H1 (cell line): ENCODE results near the gene ADPGK. TPM values are rescaled to one million over a fixed set of nuclear protein-coding genes. Genes with fewer than 3 reads are reported as not detected.

Experiments
- CTCF ChIA-PET: fragments of 300-600 bp; sonication (Branson Sonifier 250); formaldehyde crosslinking; loops from one replicate; lab custom pipeline; 2021; ENCODE audit not compliant: partially characterized antibody; lab: Charles Lee
- POLR2A ChIA-PET: fragments of 300-600 bp; sonication (Branson Sonifier 250); formaldehyde crosslinking; loops from one replicate; lab custom pipeline; 2021; ENCODE audit warnings: inconsistent platforms; ENCODE audit not compliant: partially characterized antibody; lab: Charles Lee
- DNase-seq, 2 experiments: peaks; one replicate each; pipeline versions ENCODE4 v3.0.0 to v3.0.0-alpha.2; 2010 to 2022; ENCODE audit warnings: low spot score in 2 of 2, low read depth in 1 of 2, mixed read lengths in 1 of 2
- FAIRE-seq: peaks from 2 replicates; lab custom pipeline; 2011; peaks lifted over from hg19 to GRCh38; lab: Jason Lieb, UNC
- H2AFZ ChIP-seq: 2 replicates; pipeline ENCODE4 v1.8.1; 2012; ENCODE audit warnings: low read length, inconsistent platforms
- H2AK5ac ChIP-seq: 2 replicates; pipeline ENCODE4 v1.6.1; 2013; ENCODE audit warnings: low read depth, low read length
- H2BK120ac ChIP-seq: replicated peaks from 2 replicates; pipeline ENCODE3; 2013; ENCODE audit warnings: low read depth, low read length, inconsistent platforms
- H2BK12ac ChIP-seq: 2 replicates; pipeline ENCODE4 v1.6.1; 2013; ENCODE audit warnings: low read depth, low read length
- H2BK15ac ChIP-seq: 2 replicates; pipeline ENCODE4 v1.6.1; 2013; ENCODE audit warnings: low read length
- H2BK20ac ChIP-seq: 2 replicates; pipeline ENCODE4 v1.6.1; 2013; ENCODE audit warnings: low read length
- H2BK5ac ChIP-seq: 2 replicates; pipeline ENCODE4 v1.6.1; 2013; ENCODE audit warnings: low read depth, low read length
- H3K14ac ChIP-seq: 2 replicates; pipeline ENCODE4 v1.6.1; 2013; ENCODE audit warnings: inconsistent platforms; ENCODE audit not compliant: insufficient read length
- H3K18ac ChIP-seq: 2 replicates; pipeline ENCODE4 v1.6.1; 2013; ENCODE audit warnings: low read length; ENCODE audit errors: extremely low read depth
- H3K23ac ChIP-seq: 2 replicates; pipeline ENCODE4 v1.6.1; 2013; ENCODE audit warnings: inconsistent platforms; ENCODE audit not compliant: insufficient read length
- H3K23me2 ChIP-seq: 2 replicates; pipeline ENCODE4 v1.6.1; 2013; ENCODE audit warnings: low read depth, low read length
- H3K27ac ChIP-seq: 2 replicates; pipeline ENCODE4 v1.6.1; 2011; ENCODE audit warnings: low read depth, low read length, inconsistent platforms
- H3K27me3 ChIP-seq, 4 experiments: replicated peaks in 1 of 4; 1 replicate in 1 of 4; 2 replicates in 3 of 4; pipeline versions ENCODE4 v1.6.1 to v1.8.1; 2011 to 2013; ENCODE audit warnings: low read length in 3 of 4, mild to moderate bottlenecking in 3 of 4, inconsistent platforms in 2 of 4, mixed read lengths in 2 of 4, moderate library complexity in 1 of 4; ENCODE audit not compliant: control insufficient read depth in 3 of 4, insufficient read depth in 3 of 4; ENCODE audit errors: extremely low read depth in 1 of 4
- H3K36me3 ChIP-seq, 4 experiments: 2 replicates each; pipeline versions ENCODE4 v1.6.1 to v1.8.1; 2011 to 2013; ENCODE audit warnings: mild to moderate bottlenecking in 4 of 4, low read length in 3 of 4, moderate library complexity in 2 of 4, control low read depth in 1 of 4, inconsistent platforms in 1 of 4; ENCODE audit not compliant: insufficient read depth in 4 of 4, control insufficient read depth in 2 of 4
- H3K4ac ChIP-seq: replicated peaks from 2 replicates; pipeline ENCODE3; 2013; ENCODE audit warnings: low read length, low read depth, mixed read lengths, inconsistent platforms; ENCODE audit not compliant: insufficient read length
- H3K4me1 ChIP-seq, 4 experiments: replicated peaks in 1 of 4; 1 replicate in 1 of 4; 2 replicates in 3 of 4; pipeline versions ENCODE4 v1.6.1 to v1.8.1; 2011 to 2013; ENCODE audit warnings: low read length in 3 of 4, inconsistent platforms in 2 of 4, mixed read lengths in 1 of 4; ENCODE audit not compliant: insufficient read depth in 4 of 4, control insufficient read depth in 3 of 4
- H3K4me2 ChIP-seq, 2 experiments: 2 replicates each; pipeline versions ENCODE4 v1.6.1 to v1.8.1; 2011 to 2013; ENCODE audit warnings: low read depth in 2 of 2, low read length in 2 of 2, control low read depth in 1 of 2, inconsistent platforms in 1 of 2, mild to moderate bottlenecking in 1 of 2; ENCODE audit not compliant: insufficient read depth in 1 of 2
- H3K4me3 ChIP-seq, 4 experiments: fragments of 200-600, 300-600 bp in 1 of 4; sonication (generic), shearing (Covaris generic), sonication (Bioruptor Twin) in 1 of 4; 2 replicates each; pipeline versions ENCODE4 v1.5.1 to v1.8.1; 2011 to 2016; ENCODE audit warnings: low read length in 4 of 4, low read depth in 3 of 4, control low read depth in 2 of 4, inconsistent platforms in 2 of 4, mild to moderate bottlenecking in 2 of 4, mixed read lengths in 1 of 4, moderate library complexity in 1 of 4; ENCODE audit not compliant: insufficient read depth in 2 of 4; ENCODE audit errors: extremely low read depth in 1 of 4
- H3K56ac ChIP-seq: replicated peaks from 2 replicates; pipeline ENCODE3; 2013; ENCODE audit warnings: low read depth, mild to moderate bottlenecking, mixed read lengths, low read length, inconsistent platforms; ENCODE audit not compliant: insufficient read length
- H3K79me1 ChIP-seq: 2 replicates; pipeline ENCODE4 v1.6.1; 2013; ENCODE audit warnings: low read depth, low read length, control low read depth
- H3K79me2 ChIP-seq, 2 experiments: 2 replicates each; pipeline versions ENCODE4 v1.6.1 to v1.8.1; 2012 to 2013; ENCODE audit warnings: low read length in 2 of 2, mild to moderate bottlenecking in 2 of 2, inconsistent platforms in 1 of 2; ENCODE audit not compliant: insufficient read depth in 2 of 2, control insufficient read depth in 1 of 2
- H3K9ac ChIP-seq, 4 experiments: replicated peaks in 1 of 4; 1 replicate in 1 of 4; 2 replicates in 3 of 4; pipeline versions ENCODE4 v1.6.1 to v1.8.1; 2011 to 2013; ENCODE audit warnings: low read depth in 3 of 4, low read length in 3 of 4, control low read depth in 2 of 4, mild to moderate bottlenecking in 2 of 4, moderate library complexity in 2 of 4, inconsistent platforms in 1 of 4; ENCODE audit errors: extremely low read depth in 1 of 4
- H3K9me3 ChIP-seq, 2 experiments: 2 replicates each; pipeline versions ENCODE4 v1.6.1 to v1.8.1; 2012 to 2013; ENCODE audit warnings: mild to moderate bottlenecking in 2 of 2, moderate library complexity in 2 of 2, control low read depth in 1 of 2, inconsistent platforms in 1 of 2, low read depth in 1 of 2, low read length in 1 of 2, mixed read lengths in 1 of 2; ENCODE audit not compliant: insufficient read depth in 2 of 2
- H4K20me1 ChIP-seq, 2 experiments: replicated peaks in 1 of 2; 2 replicates each; pipeline versions ENCODE3 to v1.8.1; 2011 to 2013; ENCODE audit warnings: inconsistent platforms in 2 of 2, low read length in 2 of 2, mild to moderate bottlenecking in 1 of 2; ENCODE audit not compliant: insufficient read depth in 2 of 2, control insufficient read depth in 1 of 2
- H4K5ac ChIP-seq: 2 replicates; pipeline ENCODE4 v1.6.1; 2013; ENCODE audit warnings: low read length, low read depth, mixed read lengths, inconsistent platforms; ENCODE audit not compliant: insufficient read length
- H4K8ac ChIP-seq: 2 replicates; pipeline ENCODE4 v1.8.0; 2013; ENCODE audit warnings: mild to moderate bottlenecking, moderate library complexity, low read length, inconsistent platforms; ENCODE audit not compliant: insufficient read depth; ENCODE audit errors: extremely low read depth
- H4K91ac ChIP-seq: replicated peaks from 2 replicates; pipeline ENCODE3; 2013; ENCODE audit warnings: low read length, mixed read lengths, inconsistent platforms; ENCODE audit not compliant: insufficient read length
- EZH2 ChIP-seq: fragments of 200-600 bp; sonication (generic); IDR thresholded peaks from 2 replicates; pipeline ENCODE4 v1.7.1; 2012; ENCODE audit warnings: low read depth, mild to moderate bottlenecking, moderate library complexity, low read length, inconsistent platforms; ENCODE audit not compliant: severe bottlenecking
- WGBS, 2 experiments: shearing (Covaris generic) in 1 of 2; methylation state at CpG; one replicate each; pipeline versions ENCODE4 v1.1.6 to v1.1.7; 2013 to 2015; ENCODE audit warnings: low lambda C conversion rate in 2 of 2, mixed read lengths in 2 of 2, inconsistent platforms in 1 of 2, low coverage in 1 of 2, missing lambda C conversion rate in 1 of 2; ENCODE audit not compliant: insufficient replicate concordance in 2 of 2, insufficient coverage in 1 of 2, insufficient read length in 1 of 2; ENCODE audit errors: extremely low coverage in 1 of 2, missing lambda C conversion rate in 1 of 2; 5-methylcytosine and 5-hydroxymethylcytosine counted together
- polyA plus RNA-seq, 7 experiments: library from polyadenylated mRNA; depleted of rRNA in 3 of 7; stranded (reverse) in 5 of 7; unstranded in 2 of 7; fragments of >200 nt in 5 of 7; fragments of 200-250 nt in 2 of 7; gene quantifications; 1 replicate in 5 of 7; 2 replicates in 1 of 7; 4 replicates in 1 of 7; pipeline versions ENCODE4 v1.2.1 to v1.2.3, GENCODE V29; 2011 to 2013; ENCODE audit warnings: missing spikeins in 2 of 7, mixed read lengths in 2 of 7
- total RNA-seq: library from RNA; stranded (reverse); fragmentation: NEBNext Ultra II Directional; extraction: Animal tissue kit (Norgen Biotek cat#: 25700); gene quantifications from 2 replicates; pipeline ENCODE4 v1.2.1, GENCODE V29; 2021

ADPGK gene
- total and polyA plus RNA-seq, 2 of the 8 experiments (the other 6 are each of a cell fraction or from before 2014, with no cell fraction given): 32.2 to 38.2 TPM

- H3K79me2 ChIP-seq: no peaks in the 10 kb centered on the region
- H3K9me3 ChIP-seq: no peaks in the 10 kb centered on the region; a peak in 1 of 4 replicates
- H3K4me2 ChIP-seq: no peak overlapping the region
- no peaks in the 10 kb centered on the region for H3K23me2 ChIP-seq
- H3K27me3 ChIP-seq: no peaks in the 10 kb centered on the region
- no peak overlapping the region for H2BK5ac ChIP-seq
- H2BK12ac ChIP-seq: no peak overlapping the region
- H3K18ac ChIP-seq: no peak overlapping the region
- no peak overlapping the region for H4K5ac ChIP-seq
- no peak overlapping the region for H3K4ac ChIP-seq
- H4K91ac ChIP-seq: no peak overlapping the region
- no peak for DNase-seq
- no peaks in the 10 kb centered on the region for H3K4me1 ChIP-seq
- H4K8ac ChIP-seq: no peak overlapping the region
- H3K4me3 ChIP-seq: no peak overlapping the region
- H3K9ac ChIP-seq: no peak overlapping the region
- POLR2A ChIA-PET: no interaction called here
- peaks cover 0 to 42% (median 19%) of the 10 kb centered on the region in 4 experiments; a peak in 4 of 8 replicates for H3K36me3 ChIP-seq
- no peak overlapping the region for H2BK120ac ChIP-seq
- H2AFZ ChIP-seq: no peak overlapping the region
- no peak overlapping the region for H3K14ac ChIP-seq
- H3K56ac ChIP-seq: no peak overlapping the region
- H3K27ac ChIP-seq: no peak overlapping the region
- no peak overlapping the region for H2BK15ac ChIP-seq
- FAIRE-seq: no peak
- H2BK20ac ChIP-seq: no peak overlapping the region
- no peaks in the 10 kb centered on the region for H4K20me1 ChIP-seq
- H3K79me1 ChIP-seq: no peaks in the 10 kb centered on the region
- no peak overlapping the region for H2AK5ac ChIP-seq
- CTCF ChIA-PET: interaction anchor here (1.2 kb wide), 1 partner anchor 31 kb away, joined by 3 read pairs; no protein-coding TSS in a partner anchor
- WGBS, 2 experiments: 98% methylated on average over 2 of the region's 2 CpGs; no CpG with 5 or more reads in 1 of the 2 experiments
- no peak overlapping the region for H3K23ac ChIP-seq
- TF ChIP-seq EZH2: no peak
These were observed 17.5 kb downstream of the ADPGK start for GRCh38 chr15:72766025-72766424.
